ENCODE results near the gene STON2. TPM values are rescaled to one million over a fixed set of nuclear protein-coding genes. Genes with fewer than 3 reads are reported as not detected.

The STON2 gene
- total RNA-seq, 4 donors from 2014 or later = 3.3 to 87.8 (median 11.0) TPM

- H3K27me3 ChIP-seq = no peaks in the 10 kb centered on the region
- no peak overlapping the region for H3K27ac ChIP-seq
- TF ChIP-seq CTCF (IDR thresholded peaks at IDR 0.05) = no peak
- H3K36me3 ChIP-seq = no peaks in the 10 kb centered on the region
- no peaks in the 10 kb centered on the region for H3K9me3 ChIP-seq
- H3K4me1 ChIP-seq = no peaks in the 10 kb centered on the region
- DNase-seq = no peak
- no peak overlapping the region for H3K4me3 ChIP-seq
- intact Hi-C loops (cut with DNase I; ENCODE audit: low total_unique reads) = no loop called here
Measured at GRCh38 chr14:81366214-81366613, 33.9 kb downstream of the STON2 start.

- no peak for DNase-seq
- Histone ChIP-seq H3K27me3 (no peaks in the 10 kb centered on the region), H3K36me3 (no peaks in the 10 kb centered on the region), H3K27ac (no peak overlapping the region), H3K9me3 (no peaks in the 10 kb centered on the region), H3K4me3 (no peak overlapping the region), H3K4me1 (no peaks in the 10 kb centered on the region)
- TF ChIP-seq CTCF (IDR thresholded peaks at IDR 0.05) (no peak), POLR2A (IDR thresholded peaks at IDR 0.05) (no peak)
- intact Hi-C loops (cut with DNase I; ENCODE audit: low total_unique reads) = no loop called here
Measured at GRCh38 chr14:81363746-81364378, 36.3 kb downstream of the STON2 start.

- Histone ChIP-seq H3K4me3 (no peak overlapping the region), H3K36me3 (no peaks in the 10 kb centered on the region), H3K9me3 (peaks cover 0 to 6% of the 10 kb centered on the region in 2 donors), H3K4me1 (no peaks in the 10 kb centered on the region), H3K27ac (no peak overlapping the region), H3K27me3 (no peaks in the 10 kb centered on the region)
- DNase-seq = no peak
- TF ChIP-seq CTCF (IDR thresholded peaks at IDR 0.05) (no peak), POLR2A (IDR thresholded peaks at IDR 0.05) (no peak)
- intact Hi-C loops (cut with DNase I; ENCODE audit: low total_unique reads) = no loop called here
Measured at GRCh38 chr14:81353691-81354323, 46.3 kb downstream of the STON2 start.

- Histone ChIP-seq H3K27me3 (no peaks in the 10 kb centered on the region), H3K4me3 (no peak overlapping the region), H3K9me3 (peaks cover 0 to 6% of the 10 kb centered on the region in 2 donors), H3K36me3 (no peaks in the 10 kb centered on the region), H3K4me1 (no peaks in the 10 kb centered on the region), H3K27ac (no peak overlapping the region)
- DNase-seq = no peak
- intact Hi-C loops (cut with DNase I; ENCODE audit: low total_unique reads) = no loop called here
- TF ChIP-seq POLR2A (IDR thresholded peaks at IDR 0.05) (no peak), CTCF (IDR thresholded peaks at IDR 0.05) (no peak)
Measured at GRCh38 chr14:81352413-81352812, 47.7 kb downstream of the STON2 start.

- H3K4me1 ChIP-seq = no peaks in the 10 kb centered on the region
- DNase-seq = no peak
- no peaks in the 10 kb centered on the region for H3K27me3 ChIP-seq
- no peak for TF ChIP-seq POLR2A (IDR thresholded peaks at IDR 0.05)
- no peak for TF ChIP-seq CTCF (IDR thresholded peaks at IDR 0.05)
- H3K4me3 ChIP-seq = no peak overlapping the region
- H3K9me3 ChIP-seq = peaks cover 0 to 6% of the 10 kb centered on the region in 2 donors
- no peaks in the 10 kb centered on the region for H3K36me3 ChIP-seq
- no peak overlapping the region for H3K27ac ChIP-seq
- intact Hi-C loops (cut with DNase I; ENCODE audit: low total_unique reads) = no loop called here
Measured at GRCh38 chr14:81351205-81351604, 48.9 kb downstream of the STON2 start.

Measured in uterus (tissue), 4 donors.